Measurements from ENCODE around the gene LUZP1.

LUZP1 gene

GRCh38 chr1:23187637-23188036 is 19.0 kb upstream of the LUZP1 start:
- TF ChIP-seq YY1 (IDR thresholded peaks at IDR 0.05; ENCODE audit: insufficient read depth, insufficient read length) (no peak), SUZ12 (IDR thresholded peaks at IDR 0.05; ENCODE audit: extremely low read depth, insufficient read depth, insufficient read length) (no peak)
- no peaks in the 10 kb centered on the region for H3K9me3 ChIP-seq (ENCODE audit: insufficient read depth, low read length)
- H3K27me3 ChIP-seq (ENCODE audit: insufficient read depth, insufficient read length), result peaks cover 2% of the 10 kb centered on the region
- H3K4me1 ChIP-seq (ENCODE audit: insufficient read depth, insufficient read length), result no peaks in the 10 kb centered on the region
- H3K4me3 ChIP-seq (ENCODE audit: insufficient read length, low read depth), result no peak overlapping the region
- no peak for DNase-seq (ENCODE audit: low read depth, low spot score)
- no peaks in the 10 kb centered on the region for H3K36me3 ChIP-seq (ENCODE audit: insufficient read depth, insufficient read length, low read length)
- no peak overlapping the region for H3K9ac ChIP-seq (ENCODE audit: insufficient read length, low read depth)

GRCh38 chr1:23185381-23185780 is 16.7 kb upstream of the LUZP1 start:
- no peaks in the 10 kb centered on the region for H3K36me3 ChIP-seq (ENCODE audit: insufficient read depth, insufficient read length, low read length)
- no peak for DNase-seq (ENCODE audit: low read depth, low spot score)
- H3K9me3 ChIP-seq (ENCODE audit: insufficient read depth, low read length), result no peaks in the 10 kb centered on the region
- no peak overlapping the region for H3K4me3 ChIP-seq (ENCODE audit: insufficient read length, low read depth)
- peaks cover 2% of the 10 kb centered on the region for H3K27me3 ChIP-seq (ENCODE audit: insufficient read depth, insufficient read length)
- no peak for TF ChIP-seq ZNF274 (IDR thresholded peaks at IDR 0.05; ENCODE audit: low read depth, low read length)
- no peak for TF ChIP-seq YY1 (IDR thresholded peaks at IDR 0.05; ENCODE audit: insufficient read depth, insufficient read length)
- TF ChIP-seq SUZ12 (IDR thresholded peaks at IDR 0.05; ENCODE audit: extremely low read depth, insufficient read depth, insufficient read length), result no peak
- H3K4me1 ChIP-seq (ENCODE audit: insufficient read depth, insufficient read length), result no peaks in the 10 kb centered on the region
- H3K9ac ChIP-seq (ENCODE audit: insufficient read length, low read depth), result no peak overlapping the region

GRCh38 chr1:23184212-23184934 is 15.7 kb upstream of the LUZP1 start:
- Histone ChIP-seq H3K4me1 (ENCODE audit: insufficient read depth, insufficient read length) (no peaks in the 10 kb centered on the region), H3K36me3 (ENCODE audit: insufficient read depth, insufficient read length, low read length) (no peaks in the 10 kb centered on the region), H3K9me3 (ENCODE audit: insufficient read depth, low read length) (no peaks in the 10 kb centered on the region), H3K9ac (ENCODE audit: insufficient read length, low read depth) (no peak overlapping the region), H3K4me3 (ENCODE audit: insufficient read length, low read depth) (no peak overlapping the region), H3K27me3 (ENCODE audit: insufficient read depth, insufficient read length) (peaks cover 4% of the 10 kb centered on the region)
- peak; percentile 28 for DNase-seq (ENCODE audit: low read depth, low spot score)
- TF ChIP-seq YY1 (IDR thresholded peaks at IDR 0.05; ENCODE audit: insufficient read depth, insufficient read length), result no peak
- TF ChIP-seq ZNF274 (IDR thresholded peaks at IDR 0.05; ENCODE audit: low read depth, low read length), result no peak
- no peak for TF ChIP-seq SUZ12 (IDR thresholded peaks at IDR 0.05; ENCODE audit: extremely low read depth, insufficient read depth, insufficient read length)

DNA sequence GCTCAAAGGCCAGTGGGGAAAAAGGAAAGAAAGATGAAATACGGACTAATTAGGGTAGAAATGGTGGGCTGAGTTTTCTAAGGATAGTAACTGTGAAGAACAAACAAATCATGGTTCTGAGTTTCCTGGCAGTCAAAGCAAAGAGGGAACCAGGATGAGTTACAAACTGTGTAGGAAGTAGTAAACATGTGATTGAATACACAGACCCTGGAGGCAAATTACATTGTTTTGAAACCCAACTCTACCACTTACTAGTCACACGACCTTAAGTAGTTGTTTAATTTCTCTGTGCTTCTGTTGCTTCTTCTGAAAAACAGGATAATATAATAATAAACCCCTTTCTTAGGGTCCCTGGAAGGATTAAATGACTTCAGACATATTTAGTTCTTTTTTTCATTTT is 11.2 kb upstream of the LUZP1 start:
- no peak overlapping the region for H3K4me3 ChIP-seq (ENCODE audit: insufficient read length, low read depth)
- DNase-seq (ENCODE audit: low read depth, low spot score), result no peak
- no peak overlapping the region for H3K9ac ChIP-seq (ENCODE audit: insufficient read length, low read depth)
- H3K9me3 ChIP-seq (ENCODE audit: insufficient read depth, low read length), result no peaks in the 10 kb centered on the region
- peaks cover 39% of the 10 kb centered on the region for H3K27me3 ChIP-seq (ENCODE audit: insufficient read depth, insufficient read length)
- H3K4me1 ChIP-seq (ENCODE audit: insufficient read depth, insufficient read length), result no peaks in the 10 kb centered on the region
- TF ChIP-seq ZNF274 (IDR thresholded peaks at IDR 0.05; ENCODE audit: low read depth, low read length), result no peak
- no peak for TF ChIP-seq YY1 (IDR thresholded peaks at IDR 0.05; ENCODE audit: insufficient read depth, insufficient read length)
- no peak for TF ChIP-seq SUZ12 (IDR thresholded peaks at IDR 0.05; ENCODE audit: extremely low read depth, insufficient read depth, insufficient read length)
- no peaks in the 10 kb centered on the region for H3K36me3 ChIP-seq (ENCODE audit: insufficient read depth, insufficient read length, low read length)

DNA sequence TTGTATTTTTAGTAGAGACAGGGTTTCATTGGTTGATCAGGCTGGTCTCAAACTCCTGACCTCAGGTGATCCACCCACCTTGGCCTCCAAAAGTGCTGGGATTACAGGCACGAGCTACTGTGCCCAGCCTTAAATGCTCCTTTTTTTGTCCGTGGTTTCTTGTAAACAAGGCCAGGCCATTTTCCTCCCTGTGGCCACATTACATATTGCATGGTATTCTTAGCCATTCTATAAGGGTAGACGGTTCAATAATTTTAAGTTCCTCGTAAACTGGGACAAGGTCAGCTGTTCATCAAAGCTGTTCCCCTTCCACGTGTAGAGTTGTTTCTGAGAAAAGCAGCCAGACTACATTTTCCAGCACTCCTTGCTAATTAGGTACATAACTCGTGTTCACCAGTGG is 10.3 kb upstream of the LUZP1 start:
- DNase-seq (ENCODE audit: low read depth, low spot score), result no peak
- TF ChIP-seq ZNF274 (IDR thresholded peaks at IDR 0.05; ENCODE audit: low read depth, low read length), result no peak
- TF ChIP-seq SUZ12 (IDR thresholded peaks at IDR 0.05; ENCODE audit: extremely low read depth, insufficient read depth, insufficient read length), result no peak
- no peak for TF ChIP-seq YY1 (IDR thresholded peaks at IDR 0.05; ENCODE audit: insufficient read depth, insufficient read length)

GRCh38 chr1:23178414-23178813 is 9.8 kb upstream of the LUZP1 start:
- H3K4me3 ChIP-seq (ENCODE audit: insufficient read length, low read depth), result peak overlapping the region; percentile 58
- TF ChIP-seq ZNF274 (IDR thresholded peaks at IDR 0.05; ENCODE audit: low read depth, low read length), result no peak
- no peak for TF ChIP-seq SUZ12 (IDR thresholded peaks at IDR 0.05; ENCODE audit: extremely low read depth, insufficient read depth, insufficient read length)
- no peak for TF ChIP-seq YY1 (IDR thresholded peaks at IDR 0.05; ENCODE audit: insufficient read depth, insufficient read length)
- no peaks in the 10 kb centered on the region for H3K4me1 ChIP-seq (ENCODE audit: insufficient read depth, insufficient read length)
- DNase-seq (ENCODE audit: low read depth, low spot score), result no peak
- no peaks in the 10 kb centered on the region for H3K9me3 ChIP-seq (ENCODE audit: insufficient read depth, low read length)
- H3K36me3 ChIP-seq (ENCODE audit: insufficient read depth, insufficient read length, low read length), result no peaks in the 10 kb centered on the region
- no peak overlapping the region for H3K9ac ChIP-seq (ENCODE audit: insufficient read length, low read depth)
- H3K27me3 ChIP-seq (ENCODE audit: insufficient read depth, insufficient read length), result peaks cover 37% of the 10 kb centered on the region

More for the DNA sequence above, 10.3 kb upstream of the LUZP1 start:
- no peak overlapping the region for H3K9ac ChIP-seq (ENCODE audit: insufficient read length, low read depth)
- H3K27me3 ChIP-seq (ENCODE audit: insufficient read depth, insufficient read length), result peaks cover 39% of the 10 kb centered on the region
- H3K36me3 ChIP-seq (ENCODE audit: insufficient read depth, insufficient read length, low read length), result no peaks in the 10 kb centered on the region
- H3K4me3 ChIP-seq (ENCODE audit: insufficient read length, low read depth), result no peak overlapping the region
- no peaks in the 10 kb centered on the region for H3K9me3 ChIP-seq (ENCODE audit: insufficient read depth, low read length)
- H3K4me1 ChIP-seq (ENCODE audit: insufficient read depth, insufficient read length), result no peaks in the 10 kb centered on the region

- peak; percentile 38 for DNase-seq (ENCODE audit: low read depth, low spot score)
- H3K36me3 ChIP-seq (ENCODE audit: insufficient read depth, insufficient read length, low read length), result no peaks in the 10 kb centered on the region
- no peaks in the 10 kb centered on the region for H3K9me3 ChIP-seq (ENCODE audit: insufficient read depth, low read length)
- peaks cover 37% of the 10 kb centered on the region for H3K27me3 ChIP-seq (ENCODE audit: insufficient read depth, insufficient read length)
- peak overlapping the region; percentile 76 for H3K9ac ChIP-seq (ENCODE audit: insufficient read length, low read depth)
- H3K4me1 ChIP-seq (ENCODE audit: insufficient read depth, insufficient read length), result no peaks in the 10 kb centered on the region
- TF ChIP-seq SUZ12 (IDR thresholded peaks at IDR 0.05; ENCODE audit: extremely low read depth, insufficient read depth, insufficient read length), result no peak
- no peak for TF ChIP-seq ZNF274 (IDR thresholded peaks at IDR 0.05; ENCODE audit: low read depth, low read length)
- TF ChIP-seq YY1 (IDR thresholded peaks at IDR 0.05; ENCODE audit: insufficient read depth, insufficient read length), result no peak
- H3K4me3 ChIP-seq (ENCODE audit: insufficient read length, low read depth), result peak overlapping the region; percentile 58
These were observed 9.1 kb upstream of the LUZP1 start for GRCh38 chr1:23177438-23178380.
